ENCODE measurements around the gene NR6A1. TPM values are rescaled to one million over a fixed set of nuclear protein-coding genes. Genes with fewer than 3 reads are reported as not detected.
A peak's percentile ranks its signal among the peaks of the same experiment; 100 is the strongest.

NR6A1 gene

DNA sequence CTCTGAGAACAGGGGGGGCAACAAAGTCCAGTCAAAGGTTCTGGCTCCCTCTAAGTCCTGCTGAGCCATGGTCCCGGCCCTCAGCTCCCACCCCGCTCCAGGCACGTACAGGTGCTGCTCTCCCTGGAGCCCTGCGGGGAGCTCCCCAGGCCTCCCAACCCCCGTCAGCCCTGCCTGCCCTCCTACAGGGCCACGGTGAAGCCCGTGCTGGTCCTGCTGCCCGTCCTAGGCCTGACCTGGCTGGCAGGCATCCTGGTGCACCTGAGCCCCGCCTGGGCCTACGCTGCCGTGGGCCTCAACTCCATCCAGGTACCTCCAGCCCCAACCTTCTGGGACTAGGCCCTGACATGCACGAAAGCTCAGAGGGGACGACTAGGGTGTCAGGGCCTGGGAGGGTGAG lies 300.8 kb downstream of the NR6A1 start:
- Histone ChIP-seq H3K9ac (ENCODE audit: low read depth, low read length) (no peak overlapping the region), H3K4me2 (ENCODE audit: low read length) (no peak overlapping the region), H3K4me3 (ENCODE audit: low read length) (no peak overlapping the region), H3K36me3 (ENCODE audit: insufficient read depth, low read length) (no peaks in the 10 kb centered on the region), H3K9me3 (replicated peaks; ENCODE audit: low read length) (no peaks in the 10 kb centered on the region), H3K27me3 (ENCODE audit: control insufficient read depth, insufficient read depth, low read length) (peaks cover 37% of the 10 kb centered on the region), H3K4me1 (ENCODE audit: control insufficient read depth, insufficient read depth, low read length) (no peaks in the 10 kb centered on the region)

DNA sequence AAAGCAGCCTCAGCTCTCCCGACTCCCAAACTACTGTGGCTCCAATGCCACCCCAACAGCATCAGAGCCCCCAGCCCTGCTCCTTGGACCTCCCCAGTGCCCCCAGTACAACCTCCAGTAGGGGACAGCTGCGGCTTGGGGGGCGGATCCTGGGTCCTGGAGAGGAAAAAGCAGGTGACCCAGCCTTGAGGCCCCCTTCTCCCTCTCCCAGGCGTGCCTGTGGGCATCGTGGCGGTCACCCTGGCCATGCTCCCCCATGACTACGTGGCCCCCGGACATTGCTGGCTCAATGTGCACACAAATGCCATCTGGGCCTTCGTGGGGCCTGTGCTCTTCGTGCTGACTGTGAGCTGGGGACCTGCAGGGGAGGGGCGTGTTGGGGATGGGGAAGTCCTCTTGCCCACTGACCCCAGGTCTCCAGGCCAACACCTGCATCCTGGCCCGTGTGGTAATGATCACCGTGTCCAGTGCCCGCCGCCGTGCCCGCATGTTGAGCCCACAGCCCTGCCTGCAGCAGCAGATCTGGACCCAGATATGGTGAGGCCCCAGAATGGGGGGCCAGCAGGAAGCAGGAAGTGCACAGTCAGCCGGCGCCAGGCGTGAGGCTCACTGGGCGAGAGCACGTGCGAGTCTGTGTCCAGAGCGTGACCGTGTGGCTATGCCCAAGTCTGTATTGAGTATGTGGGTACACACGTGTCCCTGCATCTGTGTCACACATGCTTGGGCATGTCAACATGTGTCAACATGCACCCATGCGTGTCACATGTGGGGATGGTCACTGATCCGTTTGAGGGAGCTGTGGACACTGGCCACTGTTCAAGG lies 301.9 kb downstream of the NR6A1 start:
- no peaks in the 10 kb centered on the region for H3K9me3 ChIP-seq (replicated peaks; ENCODE audit: low read length)
- no peak overlapping the region for H3K4me3 ChIP-seq (ENCODE audit: low read length)
- peaks cover 37% of the 10 kb centered on the region for H3K27me3 ChIP-seq (ENCODE audit: control insufficient read depth, insufficient read depth, low read length)
- H3K4me2 ChIP-seq (ENCODE audit: low read length) = no peak overlapping the region
- H3K36me3 ChIP-seq (ENCODE audit: insufficient read depth, low read length) = no peaks in the 10 kb centered on the region
- no peaks in the 10 kb centered on the region for H3K4me1 ChIP-seq (ENCODE audit: control insufficient read depth, insufficient read depth, low read length)
- H3K9ac ChIP-seq (ENCODE audit: low read depth, low read length) = no peak overlapping the region

DNA sequence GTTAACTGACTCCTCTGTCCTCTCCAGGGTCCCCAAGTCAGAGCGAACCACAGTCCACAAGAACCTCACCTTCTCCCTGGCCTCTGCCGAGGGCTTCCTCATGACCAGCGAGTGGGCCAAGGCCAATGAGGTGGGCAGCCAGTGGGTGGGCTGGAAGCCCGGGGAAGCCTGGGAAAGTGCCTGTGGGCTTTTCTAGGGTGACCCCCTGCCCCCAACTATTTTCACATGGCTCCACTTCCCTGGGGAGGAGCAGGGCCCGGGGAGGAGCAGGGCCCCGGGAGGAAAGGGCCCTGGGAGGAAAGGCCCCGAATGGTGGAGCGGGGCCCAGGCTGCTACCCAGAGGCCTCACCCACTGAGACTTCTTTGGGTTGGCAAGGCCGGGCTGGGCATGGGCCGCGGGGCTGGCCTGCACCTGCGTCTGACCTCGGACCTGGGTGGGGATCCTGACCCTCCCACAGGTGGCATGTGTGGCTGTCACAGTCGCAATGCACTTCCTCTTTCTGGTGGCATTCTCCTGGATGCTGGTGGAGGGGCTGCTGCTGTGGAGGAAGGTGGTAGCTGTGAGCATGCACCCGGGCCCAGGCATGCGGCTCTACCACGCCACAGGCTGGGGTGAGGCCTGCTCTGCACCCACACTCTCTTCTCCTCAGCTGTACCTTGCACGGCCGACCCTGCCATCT lies 302.9 kb downstream of the NR6A1 start:
- no peak overlapping the region for H3K9ac ChIP-seq (ENCODE audit: low read depth, low read length)
- peaks cover 35% of the 10 kb centered on the region for H3K27me3 ChIP-seq (ENCODE audit: control insufficient read depth, insufficient read depth, low read length)
- no peaks in the 10 kb centered on the region for H3K36me3 ChIP-seq (ENCODE audit: insufficient read depth, low read length)
- H3K4me3 ChIP-seq (ENCODE audit: low read length) = no peak overlapping the region
- peaks cover 2% of the 10 kb centered on the region for H3K9me3 ChIP-seq (replicated peaks; ENCODE audit: low read length)
- H3K4me1 ChIP-seq (ENCODE audit: control insufficient read depth, insufficient read depth, low read length) = no peaks in the 10 kb centered on the region
- no peak overlapping the region for H3K4me2 ChIP-seq (ENCODE audit: low read length)

DNA sequence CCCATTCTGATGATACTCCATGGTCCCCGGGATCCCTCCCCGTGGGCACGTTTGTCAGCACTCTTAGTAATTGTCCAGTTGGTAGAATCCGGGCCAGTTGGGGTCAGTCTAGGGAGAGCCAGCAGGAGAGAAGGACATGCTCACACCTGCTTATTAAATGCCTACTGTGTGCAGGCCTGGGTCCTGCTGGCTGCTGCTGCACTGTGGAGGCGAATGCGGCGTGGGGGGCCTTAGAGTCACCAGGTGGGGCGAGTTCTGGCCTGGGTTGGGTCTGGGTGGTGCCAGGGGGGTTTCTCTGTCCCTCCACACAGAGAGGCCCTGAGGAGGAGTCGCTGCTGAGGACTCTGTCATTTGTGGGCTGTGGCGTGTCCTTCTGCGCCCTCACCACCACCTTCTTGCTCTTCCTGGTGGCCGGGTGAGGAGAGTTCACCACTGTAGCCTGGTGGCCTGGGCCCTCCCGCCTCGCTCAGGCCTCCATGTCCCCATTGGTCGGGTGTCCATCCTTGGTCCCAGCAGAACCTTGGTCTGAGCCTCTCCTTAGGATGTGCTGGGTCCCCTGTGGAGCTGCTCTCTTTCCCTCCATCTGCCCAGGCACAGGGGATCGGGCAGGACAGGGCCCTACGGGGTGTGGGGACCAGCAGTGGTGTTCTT lies 303.6 kb downstream of the NR6A1 start:
- Histone ChIP-seq H3K27me3 (ENCODE audit: control insufficient read depth, insufficient read depth, low read length) (peaks cover 35% of the 10 kb centered on the region), H3K9me3 (replicated peaks; ENCODE audit: low read length) (peaks cover 2% of the 10 kb centered on the region), H3K36me3 (ENCODE audit: insufficient read depth, low read length) (no peaks in the 10 kb centered on the region), H3K9ac (ENCODE audit: low read depth, low read length) (no peak overlapping the region), H3K4me1 (ENCODE audit: control insufficient read depth, insufficient read depth, low read length) (no peaks in the 10 kb centered on the region), H3K4me3 (ENCODE audit: low read length) (no peak overlapping the region), H3K4me2 (ENCODE audit: low read length) (no peak overlapping the region)

Small RNAs within 50 kb of the gene (small RNA-seq; reads per million reads assigned to genes)
- gene MIR181A2 = 43.6 reads per million, percentile 96 among the genes with 10 or more reads in this experiment
- 92.7 reads per million, percentile 97 among the genes with 10 or more reads in this experiment for gene MIR181B2
- gene RN7SL302P = not detected
